Measurements from ENCODE around the gene EIF4A3. TPM values are rescaled to one million over a fixed set of nuclear protein-coding genes. Genes with fewer than 3 reads are reported as not detected.

EIF4A3 gene
- total and polyA plus RNA-seq, 9 of the 15 experiments (the other 6 are each of a cell fraction or from before 2014, with no cell fraction given): 62.7 to 171 (median 127) TPM

- TF ChIP-seq, protein P1, sequence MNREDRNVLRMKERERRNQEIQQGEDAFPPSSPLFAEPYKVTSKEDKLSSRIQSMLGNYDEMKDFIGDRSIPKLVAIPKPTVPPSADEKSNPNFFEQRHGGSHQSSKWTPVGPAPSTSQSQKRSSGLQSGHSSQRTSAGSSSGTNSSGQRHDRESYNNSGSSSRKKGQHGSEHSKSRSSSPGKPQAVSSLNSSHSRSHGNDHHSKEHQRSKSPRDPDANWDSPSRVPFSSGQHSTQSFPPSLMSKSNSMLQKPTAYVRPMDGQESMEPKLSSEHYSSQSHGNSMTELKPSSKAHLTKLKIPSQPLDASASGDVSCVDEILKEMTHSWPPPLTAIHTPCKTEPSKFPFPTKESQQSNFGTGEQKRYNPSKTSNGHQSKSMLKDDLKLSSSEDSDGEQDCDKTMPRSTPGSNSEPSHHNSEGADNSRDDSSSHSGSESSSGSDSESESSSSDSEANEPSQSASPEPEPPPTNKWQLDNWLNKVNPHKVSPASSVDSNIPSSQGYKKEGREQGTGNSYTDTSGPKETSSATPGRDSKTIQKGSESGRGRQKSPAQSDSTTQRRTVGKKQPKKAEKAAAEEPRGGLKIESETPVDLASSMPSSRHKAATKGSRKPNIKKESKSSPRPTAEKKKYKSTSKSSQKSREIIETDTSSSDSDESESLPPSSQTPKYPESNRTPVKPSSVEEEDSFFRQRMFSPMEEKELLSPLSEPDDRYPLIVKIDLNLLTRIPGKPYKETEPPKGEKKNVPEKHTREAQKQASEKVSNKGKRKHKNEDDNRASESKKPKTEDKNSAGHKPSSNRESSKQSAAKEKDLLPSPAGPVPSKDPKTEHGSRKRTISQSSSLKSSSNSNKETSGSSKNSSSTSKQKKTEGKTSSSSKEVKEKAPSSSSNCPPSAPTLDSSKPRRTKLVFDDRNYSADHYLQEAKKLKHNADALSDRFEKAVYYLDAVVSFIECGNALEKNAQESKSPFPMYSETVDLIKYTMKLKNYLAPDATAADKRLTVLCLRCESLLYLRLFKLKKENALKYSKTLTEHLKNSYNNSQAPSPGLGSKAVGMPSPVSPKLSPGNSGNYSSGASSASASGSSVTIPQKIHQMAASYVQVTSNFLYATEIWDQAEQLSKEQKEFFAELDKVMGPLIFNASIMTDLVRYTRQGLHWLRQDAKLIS (CRISPR knock-in tag; IDR thresholded peaks at IDR 0.05): 0 out of 2 replicates have a peak, but pooled peaks have one; percentile 23
- TF ChIP-seq FOXM1 (IDR thresholded peaks at IDR 0.05; ENCODE audit: low read depth) (no peak), FOXM1 (CRISPR knock-in tag; IDR thresholded peaks at IDR 0.05; ENCODE audit: low read depth) (0 out of 2 replicates have a peak, but pooled peaks have one; percentile 43), PHTF2 (CRISPR knock-in tag; IDR thresholded peaks at IDR 0.05) (no peak), TAF1 (IDR thresholded peaks at IDR 0.05; ENCODE audit: control insufficient read depth, extremely low read depth, insufficient read depth, low read length, severe bottlenecking) (peak; percentile 72), SNRNP70 (optimal IDR thresholded peaks at IDR 0.05; ENCODE audit: low read depth, low read length) (no peak), RAD51 (IDR thresholded peaks at IDR 0.05; ENCODE audit: borderline replicate concordance, low read depth) (peak; percentile 86), SNIP1 (IDR thresholded peaks at IDR 0.05; ENCODE audit: low read depth) (no peak), PHF21A (IDR thresholded peaks at IDR 0.05; ENCODE audit: borderline replicate concordance, low read depth) (no peak), TAF7 (tag; IDR thresholded peaks at IDR 0.05) (peak; percentile 57; the same call in 1 of the 2 replicates), TCF7L2 (IDR thresholded peaks at IDR 0.05; ENCODE audit: low read depth, low read length) (peak; percentile 51; the same call in 1 of the 2 replicates), POLR2H (tag; IDR thresholded peaks at IDR 0.05; ENCODE audit: low read depth) (peak; percentile 96), HNRNPLL (IDR thresholded peaks at IDR 0.05; ENCODE audit: low read depth, low read length, poor library complexity, severe bottlenecking) (peak; percentile 80), BRD9 (IDR thresholded peaks at IDR 0.05; ENCODE audit: low read depth, partially characterized antibody) (peak; percentile 98), KDM5B (IDR thresholded peaks at IDR 0.05; ENCODE audit: insufficient replicate concordance, low read depth, low read length) (peak; percentile 89), TCF3 (CRISPR knock-in tag; IDR thresholded peaks at IDR 0.05) (peak; percentile 36; the same call in 1 of the 2 replicates), EP300 (IDR thresholded peaks at IDR 0.05; ENCODE audit: low read length) (no peak), MYC (IDR thresholded peaks at IDR 0.05; ENCODE audit: low read depth, low read length) (peak; percentile 78; the same call in 1 of the 2 replicates), MYC (CRISPR knock-in tag; IDR thresholded peaks at IDR 0.05; ENCODE audit: borderline replicate concordance, low read depth) (no peak; the same call in 1 of the 2 replicates), ZFX (CRISPR knock-in tag; IDR thresholded peaks at IDR 0.05) (peak; percentile 79), POLR2B (IDR thresholded peaks at IDR 0.05; ENCODE audit: low read depth, partially characterized antibody) (peak; percentile 77)
- TF ChIP-seq, protein P2, sequence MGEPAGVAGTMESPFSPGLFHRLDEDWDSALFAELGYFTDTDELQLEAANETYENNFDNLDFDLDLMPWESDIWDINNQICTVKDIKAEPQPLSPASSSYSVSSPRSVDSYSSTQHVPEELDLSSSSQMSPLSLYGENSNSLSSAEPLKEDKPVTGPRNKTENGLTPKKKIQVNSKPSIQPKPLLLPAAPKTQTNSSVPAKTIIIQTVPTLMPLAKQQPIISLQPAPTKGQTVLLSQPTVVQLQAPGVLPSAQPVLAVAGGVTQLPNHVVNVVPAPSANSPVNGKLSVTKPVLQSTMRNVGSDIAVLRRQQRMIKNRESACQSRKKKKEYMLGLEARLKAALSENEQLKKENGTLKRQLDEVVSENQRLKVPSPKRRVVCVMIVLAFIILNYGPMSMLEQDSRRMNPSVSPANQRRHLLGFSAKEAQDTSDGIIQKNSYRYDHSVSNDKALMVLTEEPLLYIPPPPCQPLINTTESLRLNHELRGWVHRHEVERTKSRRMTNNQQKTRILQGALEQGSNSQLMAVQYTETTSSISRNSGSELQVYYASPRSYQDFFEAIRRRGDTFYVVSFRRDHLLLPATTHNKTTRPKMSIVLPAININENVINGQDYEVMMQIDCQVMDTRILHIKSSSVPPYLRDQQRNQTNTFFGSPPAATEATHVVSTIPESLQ (CRISPR knock-in tag; IDR thresholded peaks at IDR 0.05): peak; percentile 64; the same call in 1 of the 2 replicates
Measured at GRCh38 chr17:80147035-80147822, at the start of gene EIF4A3 (continued).
